ENCODE data around the gene CHCHD6. TPM values are rescaled to one million over a fixed set of nuclear protein-coding genes. Genes with fewer than 3 reads are reported as not detected.

Gene CHCHD6
- total and polyA plus RNA-seq, 12 donors, result 10.6 to 22.5 (median 17.6) TPM

GRCh38 chr3:126837773-126838172, 133.7 kb downstream of the CHCHD6 start:
- H3K27me3 ChIP-seq, result no peaks in the 10 kb centered on the region
- no peak overlapping the region for H3K27ac ChIP-seq
- intact Hi-C loops (cut with DNase I), result no loop called here
- TF ChIP-seq POLR2A (IDR thresholded peaks at IDR 0.05) (no peak), CTCF (IDR thresholded peaks at IDR 0.05) (no peak)
- WGBS, 4 donors, result 79 to 90% (median 87%) methylated on average over 4 of the region's 4 CpGs
- no peak for DNase-seq
- no peak overlapping the region for H3K4me3 ChIP-seq
- H3K9me3 ChIP-seq (replicated peaks in 1 of 3), result no peaks in the 10 kb centered on the region
- no peaks in the 10 kb centered on the region for H3K4me1 ChIP-seq (replicated peaks in 1 of 2)
- no peaks in the 10 kb centered on the region for H3K36me3 ChIP-seq (replicated peaks in 1 of 2)

- no peak for DNase-seq
- WGBS, 4 donors, result 80 to 94% (median 86%) methylated on average over 2 of the region's 2 CpGs
- intact Hi-C loops (cut with DNase I), result no loop called here
- no peaks in the 10 kb centered on the region for H3K9me3 ChIP-seq (replicated peaks in 1 of 3)
- TF ChIP-seq CTCF (IDR thresholded peaks at IDR 0.05) (no peak), POLR2A (IDR thresholded peaks at IDR 0.05) (no peak)
- H3K4me1 ChIP-seq (replicated peaks in 1 of 2), result no peaks in the 10 kb centered on the region
- no peaks in the 10 kb centered on the region for H3K36me3 ChIP-seq (replicated peaks in 1 of 2)
- H3K27ac ChIP-seq, result no peak overlapping the region
- H3K27me3 ChIP-seq, result no peaks in the 10 kb centered on the region
- no peak overlapping the region for H3K4me3 ChIP-seq
These were observed 142.1 kb downstream of the CHCHD6 start for GRCh38 chr3:126845920-126846715.

- peak in 1 of 7 donors; percentile 6 for DNase-seq
- no peak overlapping the region for H3K27ac ChIP-seq
These were observed 143.0 kb downstream of the CHCHD6 start for GRCh38 chr3:126847061-126847460.

GRCh38 chr3:126848991-126849390, 145.0 kb downstream of the CHCHD6 start:
- no peak for DNase-seq
- H3K4me3 ChIP-seq, result no peak overlapping the region
- intact Hi-C loops (cut with DNase I), result no loop called here
- no peaks in the 10 kb centered on the region for H3K27me3 ChIP-seq
- peaks cover 0 to under 1% of the 10 kb centered on the region in 2 donors for H3K4me1 ChIP-seq (replicated peaks in 1 of 2)
- no peaks in the 10 kb centered on the region for H3K36me3 ChIP-seq (replicated peaks in 1 of 2)
- H3K27ac ChIP-seq, result no peak overlapping the region
- H3K9me3 ChIP-seq (replicated peaks in 1 of 3), result no peaks in the 10 kb centered on the region
- WGBS, 4 donors, result 94 to 96% (median 95%) methylated on average over 6 of the region's 6 CpGs
- TF ChIP-seq POLR2A (IDR thresholded peaks at IDR 0.05), result no peak

More at GRCh38 chr3:126847061-126847460, 143.0 kb downstream of the CHCHD6 start:
- WGBS, 4 donors, result 96 to 97% (median 97%) methylated on average over 3 of the region's 3 CpGs
- Histone ChIP-seq H3K4me1 (replicated peaks in 1 of 2) (no peaks in the 10 kb centered on the region), H3K27me3 (no peaks in the 10 kb centered on the region), H3K36me3 (replicated peaks in 1 of 2) (no peaks in the 10 kb centered on the region), H3K9me3 (replicated peaks in 1 of 3) (no peaks in the 10 kb centered on the region), H3K4me3 (no peak overlapping the region)
- intact Hi-C loops (cut with DNase I), result no loop called here
- TF ChIP-seq CTCF (IDR thresholded peaks at IDR 0.05), result no peak
- TF ChIP-seq POLR2A (IDR thresholded peaks at IDR 0.05), result no peak

GRCh38 chr3:126849768-126850167, 145.7 kb downstream of the CHCHD6 start:
- TF ChIP-seq POLR2A (IDR thresholded peaks at IDR 0.05) (no peak), CTCF (IDR thresholded peaks at IDR 0.05) (no peak)
- Histone ChIP-seq H3K27me3 (no peaks in the 10 kb centered on the region), H3K9me3 (replicated peaks in 1 of 3) (no peaks in the 10 kb centered on the region), H3K27ac (no peak overlapping the region), H3K4me1 (replicated peaks in 1 of 2) (peaks cover 0 to 8% of the 10 kb centered on the region in 2 donors), H3K4me3 (no peak overlapping the region), H3K36me3 (replicated peaks in 1 of 2) (no peaks in the 10 kb centered on the region)
- DNase-seq, result no peak
- intact Hi-C loops (cut with DNase I), result no loop called here
- 93 to 100% (median 96%) methylated on average over 5 to 6 of the region's 6 CpGs for WGBS, 4 donors

Data from adrenal gland (tissue), 12 donors.